NCI-H2196 treated with DMSO at 0.1 percent for 48 hours (cell line): ENCODE results near the gene MYO7A.
"Not testable (repeated sequence)": the region's sequence is repeated elsewhere in the genome, so short reads cannot be mapped to it uniquely, and the experiment has no call there.

Experiments used
- DNase-seq: peaks from one replicate; lab custom pipeline; 2025; ENCODE audit not compliant: unreplicated experiment; lab: John Stamatoyannopoulos, UW

The MYO7A gene

GRCh38 chr11:77093056-77093891, 34.8 kb upstream of the MYO7A start:
- DNase-seq, result no peak

GRCh38 chr11:77093987-77094840, 33.8 kb upstream of the MYO7A start:
- peak; percentile 15 for DNase-seq

- no peak for DNase-seq
These were observed 33.1 kb upstream of the MYO7A start for GRCh38 chr11:77094841-77095365.

- DNase-seq, result no peak
These were observed 32.2 kb upstream of the MYO7A start for GRCh38 chr11:77095551-77096490.

GRCh38 chr11:77096591-77097019, 31.4 kb upstream of the MYO7A start:
- DNase-seq, result no peak

- not testable (repeated sequence) for DNase-seq
These were observed 30.9 kb upstream of the MYO7A start for GRCh38 chr11:77097180-77097579.

- no peak for DNase-seq
These were observed 27.6 kb upstream of the MYO7A start for GRCh38 chr11:77100166-77101042.

GRCh38 chr11:77101043-77101537, 27.0 kb upstream of the MYO7A start:
- DNase-seq, result no peak

GRCh38 chr11:77102246-77103210, 25.5 kb upstream of the MYO7A start, which contains the start of gene OMP:
TSS of gene OMP (plus strand) at chr11:77102840. CDS start at chr11:77102840, 0 bp downstream.
- no peak for DNase-seq

- DNase-seq, result no peak
These were observed 24.7 kb upstream of the MYO7A start for GRCh38 chr11:77103319-77103718.

- DNase-seq, result no peak
These were observed 23.3 kb upstream of the MYO7A start for GRCh38 chr11:77104727-77105126.

- DNase-seq, result no peak
These were observed 21.7 kb upstream of the MYO7A start for GRCh38 chr11:77106321-77106720.

- DNase-seq, result no peak
These were observed 21.3 kb upstream of the MYO7A start for GRCh38 chr11:77106759-77107158.

- peak; percentile 41 for DNase-seq
These were observed 20.1 kb upstream of the MYO7A start for GRCh38 chr11:77107950-77108349.

- DNase-seq, result no peak
These were observed 19.6 kb upstream of the MYO7A start for GRCh38 chr11:77108436-77108835.

GRCh38 chr11:77109236-77110019, 18.6 kb upstream of the MYO7A start:
- DNase-seq, result no peak

- no peak for DNase-seq
These were observed 17.2 kb upstream of the MYO7A start for GRCh38 chr11:77110836-77111235.
